Femur (tissue), 1 donor: ENCODE data around the gene DMXL1.
"Not testable (repeated sequence)": the region's sequence is repeated elsewhere in the genome, so short reads cannot be mapped to it uniquely, and the experiment has no call there.

Source experiments
- DNase-seq: peaks from one replicate; pipeline ENCODE4 v3.0.0-alpha.2; 2017

Gene DMXL1

DNA sequence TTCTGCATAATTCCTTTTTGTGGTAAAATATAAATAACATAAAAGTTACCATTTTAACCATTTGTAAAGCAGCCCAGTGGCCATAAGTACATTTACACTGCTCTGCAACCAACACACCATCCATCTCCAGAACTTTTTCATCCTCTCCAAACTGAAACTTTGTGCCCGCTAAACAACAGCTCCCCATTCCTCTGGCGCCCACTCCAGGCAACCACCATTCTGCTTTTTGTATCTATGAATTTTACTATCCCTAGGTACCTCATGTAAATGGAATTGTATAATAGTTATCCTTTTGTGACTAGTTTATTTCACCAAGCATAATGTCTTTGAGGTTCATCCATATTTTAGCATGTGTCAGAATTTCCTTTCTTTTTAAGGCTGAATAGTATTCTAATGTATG, 141.1 kb downstream of the DMXL1 start:
- DNase-seq: no peak

GRCh38 chr5:119212676-119213075, 141.8 kb downstream of the DMXL1 start:
- no peak for DNase-seq

DNA sequence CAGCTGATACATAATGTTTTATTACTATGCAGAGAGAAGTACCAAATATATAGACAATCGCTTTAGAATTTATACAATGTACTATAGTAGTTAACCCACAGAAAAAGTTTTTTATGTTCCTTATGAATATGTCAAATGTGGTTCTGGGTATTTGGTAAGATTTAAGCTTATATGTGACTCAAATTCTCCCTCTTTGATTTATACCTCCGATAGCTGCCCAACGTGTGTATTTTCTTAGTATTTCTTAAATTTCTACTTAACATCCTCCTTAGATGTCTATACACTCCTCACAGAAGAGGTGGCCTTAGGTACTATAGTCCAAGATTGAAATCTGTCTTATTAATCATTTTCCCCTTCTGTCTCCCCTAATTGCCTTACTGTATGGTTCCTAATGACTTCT, 146.3 kb downstream of the DMXL1 start:
- no peak for DNase-seq

DNA sequence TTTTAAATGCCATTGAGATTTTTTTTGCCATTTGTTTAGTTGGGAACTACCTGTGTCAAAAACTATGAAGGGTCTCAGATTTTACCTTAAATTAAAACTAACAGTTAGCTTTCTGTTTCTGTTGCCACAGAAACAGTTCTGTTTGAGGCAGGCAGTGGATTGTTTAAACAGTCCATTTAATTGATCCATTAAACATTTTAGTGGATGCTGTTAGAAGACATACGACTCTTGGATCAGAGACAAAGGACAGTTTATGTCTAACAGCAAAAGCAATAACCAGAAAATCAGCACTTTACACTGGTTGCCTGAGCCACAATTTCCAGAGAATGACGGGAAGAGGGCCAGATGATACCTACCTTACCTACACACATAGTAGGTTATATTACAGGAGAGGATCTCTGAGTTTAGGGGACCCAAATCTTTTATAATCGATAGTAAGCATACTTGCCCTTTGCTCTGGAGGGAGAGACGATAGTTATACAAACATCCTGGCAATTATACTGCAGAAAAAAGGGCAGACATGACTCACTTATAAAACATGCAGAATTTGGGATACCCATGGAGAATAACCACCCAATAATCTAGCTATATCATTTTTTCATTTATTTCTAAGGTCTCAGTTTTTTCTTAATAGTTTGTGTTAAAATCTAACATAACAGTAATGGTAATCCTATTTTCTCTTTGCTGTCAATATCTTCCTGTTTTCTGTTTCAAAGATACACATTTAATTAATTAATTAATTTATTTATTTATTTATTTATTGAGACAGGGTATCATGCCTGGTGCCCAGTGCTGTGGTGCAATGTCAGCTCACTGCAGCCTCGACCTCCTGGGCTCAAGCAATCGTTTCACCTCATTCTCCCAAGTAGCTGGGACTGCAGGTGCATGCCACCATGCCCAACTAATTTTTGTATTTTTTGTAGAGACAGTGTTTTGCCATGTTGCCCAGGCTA, 148.2 kb downstream of the DMXL1 start:
- DNase-seq: no peak

- DNase-seq: no peak
Observed at GRCh38 chr5:119220576-119221197, 149.8 kb downstream of the DMXL1 start.

DNA sequence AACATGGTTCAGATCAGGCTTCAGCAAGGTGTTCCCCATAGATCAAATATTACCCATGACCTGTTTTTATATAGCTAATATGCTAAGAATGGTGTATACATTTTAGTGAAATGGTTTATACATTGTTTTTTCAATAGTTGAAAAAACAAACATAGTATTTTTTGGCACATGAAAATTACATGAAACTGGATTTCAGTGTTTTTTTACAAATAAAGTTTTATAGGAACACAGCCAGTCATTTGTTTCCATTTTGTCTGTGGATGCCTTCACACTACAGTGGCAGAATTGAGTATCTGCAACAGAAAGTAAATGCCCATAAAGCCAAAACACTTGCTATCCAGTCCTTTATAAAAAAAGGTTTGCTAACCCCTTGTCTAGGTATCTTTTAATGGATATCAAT, 150.4 kb downstream of the DMXL1 start:
- no peak for DNase-seq

DNA sequence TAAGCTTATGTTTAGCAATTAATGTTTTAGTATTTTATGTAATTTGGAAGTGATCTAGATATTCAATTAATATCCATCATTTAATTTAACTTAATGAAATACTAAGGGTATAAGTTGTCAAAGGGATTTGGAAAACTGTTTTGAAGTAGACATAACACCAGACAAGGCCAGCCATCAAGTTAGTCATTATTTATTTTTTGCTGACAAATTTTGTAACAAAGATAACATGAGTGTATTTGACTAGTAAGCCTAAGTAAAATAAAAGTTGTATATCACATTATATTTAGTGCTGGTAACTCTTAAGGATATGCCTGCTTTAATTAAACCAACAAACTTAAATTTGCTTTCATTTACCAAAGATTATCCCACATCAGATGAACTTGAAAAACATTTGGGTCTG, 159.1 kb downstream of the DMXL1 start:
- no peak for DNase-seq

DNA sequence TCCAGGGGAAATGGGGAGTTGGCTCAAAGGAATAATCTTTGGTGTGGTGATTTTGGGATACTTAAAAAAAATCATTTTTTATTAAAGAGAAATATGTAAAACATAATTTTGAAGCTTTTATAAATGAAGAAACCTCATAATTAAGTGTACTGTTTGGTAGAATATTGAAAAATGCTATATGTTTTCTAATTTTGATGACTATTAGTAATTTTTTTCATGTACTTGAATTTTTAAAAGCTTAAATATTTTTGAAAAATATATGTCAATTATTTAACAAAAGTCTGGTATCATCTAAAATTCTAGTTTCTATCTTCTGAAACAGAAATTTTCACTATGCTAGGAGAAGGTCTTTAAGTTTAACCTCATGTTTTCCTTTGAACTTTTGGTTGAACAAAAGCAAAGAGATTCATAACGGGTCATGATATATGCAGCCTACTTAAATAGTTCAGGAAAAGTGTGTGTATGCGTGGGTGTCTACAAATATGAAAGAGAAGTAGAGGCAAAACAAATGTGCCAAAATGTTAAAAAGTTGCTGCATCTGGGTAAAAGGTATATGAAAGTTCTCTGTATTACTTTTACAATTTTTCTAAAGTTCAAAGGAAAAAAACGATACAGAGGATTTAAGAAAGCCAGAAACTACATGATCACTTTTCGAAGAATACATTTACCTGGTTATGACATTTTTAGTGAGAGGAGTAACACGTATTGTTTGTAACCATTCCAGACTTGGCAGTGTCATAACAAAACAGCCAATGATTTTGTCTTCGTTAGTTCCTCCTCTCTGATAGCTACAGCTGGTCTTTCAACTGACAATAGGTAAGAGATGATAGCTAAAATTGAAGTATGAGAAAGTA, 167.6 kb downstream of the DMXL1 start:
- DNase-seq: no peak

DNA sequence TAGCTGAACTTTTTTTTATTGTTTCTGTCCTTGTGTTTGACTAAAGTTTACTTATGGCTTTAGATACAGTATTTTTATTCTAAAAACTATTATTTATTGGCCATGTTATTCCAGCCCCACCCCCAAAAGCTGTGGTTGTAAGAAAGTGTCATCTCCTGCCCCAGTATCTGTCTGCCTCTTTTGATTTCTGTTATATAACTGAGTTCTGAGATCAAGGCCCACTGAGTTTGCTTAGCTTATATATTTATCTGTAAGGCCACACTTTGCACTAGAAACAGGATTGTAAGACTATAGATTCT, 168.2 kb downstream of the DMXL1 start:
- DNase-seq: no peak

DNA sequence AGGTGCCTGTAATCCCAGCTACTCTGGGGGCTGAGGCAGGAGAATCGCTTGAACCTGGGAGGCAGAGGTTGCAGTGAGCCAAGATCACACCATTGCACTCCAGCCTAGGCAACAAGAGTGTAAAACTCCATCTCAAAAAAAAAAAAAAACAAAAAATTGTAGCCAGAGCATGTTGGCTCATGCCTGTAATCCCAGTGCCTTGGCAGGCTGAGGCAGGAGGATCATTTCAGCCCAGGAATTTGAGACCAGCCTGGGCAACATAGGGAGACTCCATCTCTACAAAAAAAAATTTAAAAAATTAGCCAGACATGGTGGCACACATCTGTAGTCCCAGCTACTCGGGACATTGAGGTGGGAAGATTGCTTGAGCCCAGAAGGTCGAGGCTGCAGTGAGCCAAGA, 168.9 kb downstream of the DMXL1 start:
- DNase-seq: not testable (repeated sequence)

DNA sequence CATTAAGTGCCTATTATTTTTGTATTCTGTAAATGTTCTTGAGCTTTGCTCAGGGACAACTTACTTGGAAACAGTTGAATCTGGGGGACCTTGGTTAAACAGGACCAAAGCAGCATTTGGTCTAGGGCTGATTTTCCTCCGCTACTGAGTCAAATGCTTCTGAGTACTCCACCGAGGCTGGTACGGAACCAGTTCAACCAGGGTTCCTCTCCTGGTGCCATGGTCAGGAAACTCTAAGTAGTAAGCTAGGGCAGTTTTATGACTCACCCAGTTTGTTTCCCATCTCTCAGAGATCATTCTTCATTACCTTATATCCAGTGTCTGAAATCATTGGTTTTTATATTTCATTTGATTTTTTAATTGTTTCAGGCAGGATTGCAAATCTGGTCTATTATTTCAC, 173.0 kb downstream of the DMXL1 start:
- no peak for DNase-seq

DNA sequence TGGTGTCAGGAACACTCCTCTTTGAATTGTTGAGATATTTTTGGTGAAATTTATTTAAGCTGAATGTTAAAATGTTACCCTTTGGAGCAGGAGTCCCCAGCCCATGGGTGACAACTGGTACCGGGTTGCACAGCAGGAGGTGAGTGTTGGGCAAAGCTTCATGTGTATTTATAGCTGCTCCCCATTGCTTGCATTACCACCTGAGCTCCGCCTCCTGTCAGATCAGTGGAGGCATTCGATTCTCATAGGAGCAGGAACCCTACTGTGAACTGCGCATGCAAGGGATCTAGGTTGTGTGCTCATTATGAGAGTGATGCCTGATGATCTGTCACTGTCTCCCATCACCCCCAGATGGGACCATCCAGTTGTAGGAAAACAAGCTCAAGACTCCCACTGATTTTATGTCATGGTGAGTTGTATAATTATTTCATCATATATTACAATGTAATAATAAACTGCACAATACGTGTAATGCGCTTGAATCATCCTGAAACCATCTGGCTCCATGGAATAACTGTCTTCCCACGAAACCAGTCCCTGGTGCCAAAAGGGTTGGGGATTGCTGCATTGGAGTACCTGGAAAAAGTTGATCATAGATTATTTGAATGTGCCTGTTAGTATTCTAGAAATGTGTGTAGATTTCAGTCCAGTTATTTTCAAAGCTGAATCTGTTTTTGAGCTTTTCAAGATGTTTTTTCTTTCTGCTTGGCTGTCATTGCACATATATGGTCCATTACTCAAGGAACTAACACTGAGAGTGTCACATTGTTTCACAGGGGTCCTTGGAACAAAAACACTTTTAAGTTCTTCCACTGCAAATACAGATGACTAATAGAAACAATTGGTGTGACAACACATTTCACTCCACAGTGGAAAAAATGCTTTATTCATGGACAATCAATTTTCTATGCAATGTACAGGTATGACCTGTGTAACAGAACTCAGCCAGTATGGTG, 180.3 kb downstream of the DMXL1 start:
- DNase-seq: no peak

DNA sequence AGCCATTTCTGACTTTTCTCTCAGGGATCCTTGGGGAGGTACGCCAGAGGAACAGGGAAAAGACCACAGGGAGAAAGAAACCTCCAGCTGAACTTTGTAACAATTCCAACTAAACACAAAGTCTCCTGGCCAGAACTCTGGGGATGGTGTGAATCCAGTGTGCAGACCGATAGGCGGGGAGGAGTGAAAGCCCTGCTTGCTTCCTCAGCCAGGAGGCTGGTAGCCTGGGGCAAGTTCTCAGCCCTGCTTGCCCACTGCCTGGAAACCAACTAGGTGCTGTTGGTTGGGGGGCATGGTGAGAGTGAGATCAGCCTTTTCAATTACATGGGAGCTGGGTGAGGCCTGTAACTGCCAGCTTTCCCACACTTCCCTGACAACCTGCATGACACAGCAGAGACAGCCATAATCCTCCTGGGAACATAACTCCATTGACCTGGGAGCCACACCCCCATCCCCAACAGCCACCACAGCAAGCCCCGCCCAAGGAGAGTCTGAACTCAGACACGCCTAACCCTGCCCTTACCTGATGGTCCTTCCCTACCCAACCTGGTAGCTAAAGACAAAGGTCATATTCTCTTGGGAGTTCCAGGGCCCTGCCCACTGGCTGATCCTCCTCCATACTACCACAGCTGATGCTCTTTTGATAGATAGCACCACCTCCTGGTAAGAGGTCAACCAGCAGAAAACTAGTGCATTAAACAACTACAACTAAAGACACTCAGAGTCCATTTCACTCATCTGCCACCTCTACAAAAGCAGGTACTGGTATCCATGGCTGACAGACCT, 184.9 kb downstream of the DMXL1 start:
- DNase-seq: no peak

GRCh38 chr5:119257613-119258012, 186.7 kb downstream of the DMXL1 start:
- no peak for DNase-seq

DNA sequence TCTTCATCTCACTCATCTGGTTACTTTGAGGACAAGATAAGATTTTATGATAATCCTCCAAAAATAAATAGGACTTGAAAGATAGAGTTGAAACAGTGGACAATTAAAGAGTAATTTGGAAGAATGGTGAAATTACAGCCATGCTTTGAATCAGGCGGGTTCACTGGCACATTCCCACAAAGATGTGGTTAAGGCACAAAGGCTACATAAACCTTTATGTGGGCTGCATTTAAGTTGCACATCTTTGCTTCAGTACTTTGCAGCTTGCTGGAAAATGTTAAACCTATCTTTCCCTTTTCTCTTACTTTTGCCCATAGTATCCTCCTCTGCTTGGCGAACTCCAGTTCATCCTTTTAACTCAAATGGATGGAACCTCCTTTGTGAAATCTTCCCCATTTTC, 192.8 kb downstream of the DMXL1 start:
- no peak for DNase-seq

- DNase-seq: no peak
Observed at GRCh38 chr5:119264186-119264585, 193.3 kb downstream of the DMXL1 start.

DNA sequence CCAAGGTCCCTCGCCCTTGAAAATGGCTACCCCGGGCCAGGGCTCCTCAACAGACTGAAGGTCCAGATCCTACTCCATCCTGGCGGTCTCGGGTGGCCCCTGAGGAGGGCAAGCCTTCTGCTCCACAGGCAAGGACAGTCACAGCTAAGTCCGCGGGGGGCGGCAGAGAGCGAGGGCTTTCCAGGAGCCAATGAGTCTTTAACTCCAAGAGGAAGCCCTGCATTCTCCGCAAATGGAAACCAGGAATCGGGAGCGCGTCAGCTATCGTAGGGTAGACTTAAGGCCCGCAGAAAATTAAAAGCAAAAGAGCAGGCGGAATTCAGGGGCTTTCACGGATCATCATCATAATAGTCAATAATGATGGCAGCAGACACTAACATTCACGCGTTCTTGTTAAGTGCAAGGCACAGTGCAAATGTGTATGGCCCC, 197.1 kb downstream of the DMXL1 start:
- peak; percentile 94 for DNase-seq

GRCh38 chr5:119268387-119269060, 197.6 kb downstream of the DMXL1 start:
- peak; percentile 98 for DNase-seq

DNA sequence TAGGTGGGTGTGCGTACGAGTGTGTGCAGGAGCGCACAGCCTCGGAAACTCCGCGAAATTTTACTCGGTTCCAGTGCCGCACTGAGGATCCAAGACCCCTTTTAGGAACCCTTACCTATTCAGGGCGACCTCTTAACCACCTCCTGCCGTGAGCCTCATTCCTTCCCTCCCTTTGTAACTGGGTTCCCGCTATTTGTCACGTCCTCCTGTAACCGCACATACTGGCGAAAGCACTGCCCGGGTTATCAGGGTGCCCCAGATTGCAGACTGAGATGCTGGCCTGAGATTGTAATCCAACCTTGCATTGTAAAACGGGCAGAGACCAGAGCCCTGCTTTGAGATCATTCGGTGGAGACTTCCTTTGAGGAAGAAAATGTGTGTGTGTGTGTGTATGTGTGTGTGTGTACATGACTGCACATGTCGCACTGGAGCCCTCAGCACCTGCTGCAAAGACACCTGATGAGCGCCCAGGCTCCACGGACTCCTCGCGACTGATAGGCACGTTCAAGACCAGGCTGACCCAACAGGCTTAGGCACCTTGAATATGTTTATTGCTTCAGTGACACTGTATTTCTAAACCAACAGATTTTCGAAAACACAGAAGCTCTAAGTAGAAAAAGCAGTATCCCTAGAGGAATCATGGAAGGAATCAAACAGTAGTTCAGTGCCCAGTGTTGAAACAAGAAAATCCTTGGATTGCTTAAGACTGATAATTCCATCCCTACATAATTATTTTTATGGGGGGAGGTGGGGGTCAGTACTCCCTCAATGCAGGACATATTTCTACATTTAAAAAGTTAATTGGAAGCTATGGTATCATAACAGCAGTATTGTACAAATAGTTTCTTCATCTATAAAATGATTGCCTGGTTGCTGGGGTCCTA, 198.4 kb downstream of the DMXL1 start:
- peak; percentile 36 for DNase-seq

GRCh38 chr5:119270121-119270565, 199.3 kb downstream of the DMXL1 start:
- no peak for DNase-seq
